Neural cell (in vitro differentiated cells): ENCODE measurements around the gene SH3GLB2.

Experiments used
- EP300 ChIP-seq: fragments of 450-650 bp; conservative IDR thresholded peaks from 2 replicates; pipeline ENCODE4 v1.6.1; 2014; ENCODE audit warnings: antibody characterized with exemption, mild to moderate bottlenecking, moderate library complexity; ENCODE audit not compliant: poor library complexity, severe bottlenecking
- EZH2 ChIP-seq: fragments of 200-600, 300-800 bp; shearing (Covaris generic), sonication (generic); IDR thresholded peaks from 2 replicates; pipeline ENCODE4 v1.6.1; 2014; ENCODE audit warnings: antibody characterized with exemption, low read length, borderline replicate concordance, mild to moderate bottlenecking; ENCODE audit not compliant: insufficient read depth, poor library complexity, severe bottlenecking
- MXI1 ChIP-seq: fragments of 450-650 bp; conservative IDR thresholded peaks from 2 replicates; pipeline ENCODE4 v1.6.1; 2014; ENCODE audit warnings: antibody characterized with exemption, mild to moderate bottlenecking; ENCODE audit not compliant: poor library complexity, severe bottlenecking
- POLR2AphosphoS5 ChIP-seq: IDR thresholded peaks from 2 replicates; pipeline ENCODE4 v1.6.1; 2012
- RAD21 ChIP-seq: fragments of 450-650 bp; conservative IDR thresholded peaks from 2 replicates; pipeline ENCODE4 v1.6.1; 2014; ENCODE audit warnings: antibody characterized with exemption, mild to moderate bottlenecking, moderate library complexity
- SMC3 ChIP-seq: fragments of 450-650 bp; conservative IDR thresholded peaks from 2 replicates; pipeline ENCODE4 v1.6.1; 2014; ENCODE audit warnings: antibody characterized with exemption, mild to moderate bottlenecking, moderate library complexity; ENCODE audit not compliant: poor library complexity
- TF ChIP-seq, protein P1 (sequence below): fragments of 450-650 bp; IDR thresholded peaks from 2 replicates; pipeline ENCODE4 v1.5.1; 2014; ENCODE audit warnings: antibody characterized with exemption, mild to moderate bottlenecking, moderate library complexity; ENCODE audit not compliant: poor library complexity, severe bottlenecking
- TF ChIP-seq, protein P2 (sequence below): IDR thresholded peaks from 2 replicates; pipeline ENCODE4 v1.6.1; 2012; ENCODE audit warnings: borderline replicate concordance

GRCh38 chr9:129033216-129033615 is 5.1 kb upstream of the SH3GLB2 start:
- TF ChIP-seq, protein P1, sequence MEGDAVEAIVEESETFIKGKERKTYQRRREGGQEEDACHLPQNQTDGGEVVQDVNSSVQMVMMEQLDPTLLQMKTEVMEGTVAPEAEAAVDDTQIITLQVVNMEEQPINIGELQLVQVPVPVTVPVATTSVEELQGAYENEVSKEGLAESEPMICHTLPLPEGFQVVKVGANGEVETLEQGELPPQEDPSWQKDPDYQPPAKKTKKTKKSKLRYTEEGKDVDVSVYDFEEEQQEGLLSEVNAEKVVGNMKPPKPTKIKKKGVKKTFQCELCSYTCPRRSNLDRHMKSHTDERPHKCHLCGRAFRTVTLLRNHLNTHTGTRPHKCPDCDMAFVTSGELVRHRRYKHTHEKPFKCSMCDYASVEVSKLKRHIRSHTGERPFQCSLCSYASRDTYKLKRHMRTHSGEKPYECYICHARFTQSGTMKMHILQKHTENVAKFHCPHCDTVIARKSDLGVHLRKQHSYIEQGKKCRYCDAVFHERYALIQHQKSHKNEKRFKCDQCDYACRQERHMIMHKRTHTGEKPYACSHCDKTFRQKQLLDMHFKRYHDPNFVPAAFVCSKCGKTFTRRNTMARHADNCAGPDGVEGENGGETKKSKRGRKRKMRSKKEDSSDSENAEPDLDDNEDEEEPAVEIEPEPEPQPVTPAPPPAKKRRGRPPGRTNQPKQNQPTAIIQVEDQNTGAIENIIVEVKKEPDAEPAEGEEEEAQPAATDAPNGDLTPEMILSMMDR, result no peak
- TF ChIP-seq SMC3 (no peak), POLR2AphosphoS5 (no peak), MXI1 (no peak), EZH2 (no peak), EP300 (no peak), RAD21 (no peak)
- TF ChIP-seq, protein P2, sequence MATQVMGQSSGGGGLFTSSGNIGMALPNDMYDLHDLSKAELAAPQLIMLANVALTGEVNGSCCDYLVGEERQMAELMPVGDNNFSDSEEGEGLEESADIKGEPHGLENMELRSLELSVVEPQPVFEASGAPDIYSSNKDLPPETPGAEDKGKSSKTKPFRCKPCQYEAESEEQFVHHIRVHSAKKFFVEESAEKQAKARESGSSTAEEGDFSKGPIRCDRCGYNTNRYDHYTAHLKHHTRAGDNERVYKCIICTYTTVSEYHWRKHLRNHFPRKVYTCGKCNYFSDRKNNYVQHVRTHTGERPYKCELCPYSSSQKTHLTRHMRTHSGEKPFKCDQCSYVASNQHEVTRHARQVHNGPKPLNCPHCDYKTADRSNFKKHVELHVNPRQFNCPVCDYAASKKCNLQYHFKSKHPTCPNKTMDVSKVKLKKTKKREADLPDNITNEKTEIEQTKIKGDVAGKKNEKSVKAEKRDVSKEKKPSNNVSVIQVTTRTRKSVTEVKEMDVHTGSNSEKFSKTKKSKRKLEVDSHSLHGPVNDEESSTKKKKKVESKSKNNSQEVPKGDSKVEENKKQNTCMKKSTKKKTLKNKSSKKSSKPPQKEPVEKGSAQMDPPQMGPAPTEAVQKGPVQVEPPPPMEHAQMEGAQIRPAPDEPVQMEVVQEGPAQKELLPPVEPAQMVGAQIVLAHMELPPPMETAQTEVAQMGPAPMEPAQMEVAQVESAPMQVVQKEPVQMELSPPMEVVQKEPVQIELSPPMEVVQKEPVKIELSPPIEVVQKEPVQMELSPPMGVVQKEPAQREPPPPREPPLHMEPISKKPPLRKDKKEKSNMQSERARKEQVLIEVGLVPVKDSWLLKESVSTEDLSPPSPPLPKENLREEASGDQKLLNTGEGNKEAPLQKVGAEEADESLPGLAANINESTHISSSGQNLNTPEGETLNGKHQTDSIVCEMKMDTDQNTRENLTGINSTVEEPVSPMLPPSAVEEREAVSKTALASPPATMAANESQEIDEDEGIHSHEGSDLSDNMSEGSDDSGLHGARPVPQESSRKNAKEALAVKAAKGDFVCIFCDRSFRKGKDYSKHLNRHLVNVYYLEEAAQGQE, result no peak
